Testis (tissue), 2 donors: Measurements from ENCODE around the gene SMG6.

Experiments
- POLR2A ChIP-seq: fragments of 450-650 bp; IDR thresholded peaks from one replicate; pipeline ENCODE4 v1.6.1; 2017; ENCODE audit warnings: antibody characterized with exemption, mild to moderate bottlenecking, moderate library complexity
- TF ChIP-seq, protein P1 (sequence below), 3 experiments: fragments of 450-650 bp in 2 of 3; fragments of 200-600 bp in 1 of 3; sonication (generic) in 1 of 3; IDR thresholded peaks; one replicate each; pipeline ENCODE4 v1.5.1; 2016 to 2019; ENCODE audit warnings: antibody characterized with exemption in 3 of 3, mild to moderate bottlenecking in 2 of 3, moderate library complexity in 1 of 3

DNA sequence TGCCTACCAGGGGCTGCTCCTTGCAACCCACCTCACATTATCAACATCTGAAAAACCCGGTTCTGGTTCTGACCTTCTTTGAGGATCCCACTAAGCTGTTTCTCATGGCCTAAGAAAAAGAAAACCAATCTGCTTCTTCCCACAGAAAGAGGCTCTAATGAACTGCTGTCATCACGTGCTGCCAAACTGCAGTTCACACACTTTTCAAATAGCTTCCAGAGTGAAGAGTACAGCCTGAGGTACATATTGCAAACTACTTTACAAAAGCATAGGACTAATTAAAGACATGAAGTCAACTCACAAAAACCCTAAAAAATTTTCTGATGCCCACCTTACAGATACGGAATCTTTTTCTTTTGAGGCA is 36.7 kb downstream of the SMG6 start:
- TF ChIP-seq, protein P1, sequence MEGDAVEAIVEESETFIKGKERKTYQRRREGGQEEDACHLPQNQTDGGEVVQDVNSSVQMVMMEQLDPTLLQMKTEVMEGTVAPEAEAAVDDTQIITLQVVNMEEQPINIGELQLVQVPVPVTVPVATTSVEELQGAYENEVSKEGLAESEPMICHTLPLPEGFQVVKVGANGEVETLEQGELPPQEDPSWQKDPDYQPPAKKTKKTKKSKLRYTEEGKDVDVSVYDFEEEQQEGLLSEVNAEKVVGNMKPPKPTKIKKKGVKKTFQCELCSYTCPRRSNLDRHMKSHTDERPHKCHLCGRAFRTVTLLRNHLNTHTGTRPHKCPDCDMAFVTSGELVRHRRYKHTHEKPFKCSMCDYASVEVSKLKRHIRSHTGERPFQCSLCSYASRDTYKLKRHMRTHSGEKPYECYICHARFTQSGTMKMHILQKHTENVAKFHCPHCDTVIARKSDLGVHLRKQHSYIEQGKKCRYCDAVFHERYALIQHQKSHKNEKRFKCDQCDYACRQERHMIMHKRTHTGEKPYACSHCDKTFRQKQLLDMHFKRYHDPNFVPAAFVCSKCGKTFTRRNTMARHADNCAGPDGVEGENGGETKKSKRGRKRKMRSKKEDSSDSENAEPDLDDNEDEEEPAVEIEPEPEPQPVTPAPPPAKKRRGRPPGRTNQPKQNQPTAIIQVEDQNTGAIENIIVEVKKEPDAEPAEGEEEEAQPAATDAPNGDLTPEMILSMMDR (IDR thresholded peaks at IDR 0.05), result no peak
- no peak for TF ChIP-seq POLR2A
